A549 treated with GW870086 at 1 μM for 4 hours (cell line): ENCODE results near the gene GIGYF2. TPM values are rescaled to one million over a fixed set of nuclear protein-coding genes. Genes with fewer than 3 reads are reported as not detected.

ENCODE experiments used
- total RNA-seq: library from RNA; stranded (reverse); fragments of 200-300 nt; extraction: Qiagen RNA extraction; gene quantifications from 5 replicates; pipeline ENCODE4 v1.2.3, GENCODE V29; 2022; ENCODE audit warnings: low read depth

Gene GIGYF2
- 23.2 to 28.1 TPM (median 27.8 TPM) in 5 replicates for total RNA-seq

GRCh38 chr2:232697059-232697806, at the start of gene GIGYF2:
Gene GIGYF2 (plus strand): TSS chr2:232697331. CDS start chr2:232735198, 37,867 bp downstream.

GRCh38 chr2:232776435-232776834, 79.3 kb downstream of the GIGYF2 start, which contains the start of gene KCNJ13:
Gene KCNJ13 (minus strand): TSS chr2:232776565. CDS start chr2:232771362, 5,203 bp downstream.

GRCh38 chr2:232870018-232870765, 173.1 kb downstream of the GIGYF2 start, which contains the start of gene SNORC:
Gene SNORC (plus strand): TSS chr2:232870264. CDS start chr2:232870342, 78 bp downstream.

Other genes starting within 250 kb of the GIGYF2 start
- 0.06 to 0.15 TPM in 2 of 5 replicates, not detected in the others for gene ALPI, start 241.2 kb upstream of the GIGYF2 start, total RNA-seq
- gene ECEL1, start 209.5 kb upstream of the GIGYF2 start, total RNA-seq = 0.08 to 0.32 TPM (median 0.23 TPM) in 4 of 5 replicates, not detected in the other
- 0.09 to 0.16 TPM (median 0.11 TPM) in 5 replicates for gene PRSS56, start 176.9 kb upstream of the GIGYF2 start, total RNA-seq
- gene CHRND, start 171.2 kb upstream of the GIGYF2 start, total RNA-seq = not detected in 5 replicates
- gene CHRNG, start 157.6 kb upstream of the GIGYF2 start, total RNA-seq = not detected in 5 replicates
- 4.6 to 5.2 TPM (median 4.9 TPM) in 5 replicates for gene TIGD1, start 146.8 kb upstream of the GIGYF2 start, total RNA-seq
- 85.6 to 170 TPM (median 89.9 TPM) in 5 replicates for gene EIF4E2, start 146.6 kb upstream of the GIGYF2 start, total RNA-seq
- 3.3 to 4.9 TPM (median 3.6 TPM) in 5 replicates for gene EFHD1, start 63.7 kb upstream of the GIGYF2 start, total RNA-seq
- not detected in 5 replicates for gene KCNJ13, start 79.2 kb downstream of the GIGYF2 start, total RNA-seq
- 4.6 to 14.4 TPM (median 10.0 TPM) in 5 replicates for gene SNORC, start 172.9 kb downstream of the GIGYF2 start, total RNA-seq